Activated naive CD4-positive, alpha-beta T cell treated with anti-CD3 and anti-CD28 coated beads, Interleukin-2, amount 50 U/mL, for 72 hours (primary cell): ENCODE measurements around the gene NDC1. TPM values are rescaled to one million over a fixed set of nuclear protein-coding genes. Genes with fewer than 3 reads are reported as not detected.
"Not testable (repeated sequence)": the region's sequence is repeated elsewhere in the genome, so short reads cannot be mapped to it uniquely, and the experiment has no call there.

Source experiments
- ATAC-seq, 2 donors: fragments of 150-1000 bp; cut with Tn5 transposase; 2 replicates each; pipeline ENCODE4 v1.10.0; 2021; ENCODE audit warnings: mild to moderate bottlenecking in 2 of 2, moderate library complexity in 2 of 2
- DNase-seq, 2 donors: peaks; one replicate each; pipeline ENCODE4 v3.0.0; 2021 to 2022; ENCODE audit warnings: low spot score in 2 of 2
- H3K27ac Mint-ChIP-seq, 2 donors: one replicate each; pipeline ENCODE4 v1.8.0; 2022; ENCODE audit warnings: mild to moderate bottlenecking in 2 of 2, mixed read lengths in 2 of 2
- H3K36me3 Mint-ChIP-seq, 2 donors: one replicate each; pipeline ENCODE4 v1.8.0; 2022; ENCODE audit warnings: mixed read lengths in 2 of 2
- H3K9me3 Mint-ChIP-seq, 2 donors: one replicate each; pipeline ENCODE4 v1.8.0; 2022; ENCODE audit warnings: mixed read lengths in 2 of 2
- total RNA-seq, 2 donors: library from RNA; stranded (reverse); gene quantifications; one replicate each; pipeline ENCODE4 v1.2.3, GENCODE V29; 2022

The NDC1 gene, protein sequence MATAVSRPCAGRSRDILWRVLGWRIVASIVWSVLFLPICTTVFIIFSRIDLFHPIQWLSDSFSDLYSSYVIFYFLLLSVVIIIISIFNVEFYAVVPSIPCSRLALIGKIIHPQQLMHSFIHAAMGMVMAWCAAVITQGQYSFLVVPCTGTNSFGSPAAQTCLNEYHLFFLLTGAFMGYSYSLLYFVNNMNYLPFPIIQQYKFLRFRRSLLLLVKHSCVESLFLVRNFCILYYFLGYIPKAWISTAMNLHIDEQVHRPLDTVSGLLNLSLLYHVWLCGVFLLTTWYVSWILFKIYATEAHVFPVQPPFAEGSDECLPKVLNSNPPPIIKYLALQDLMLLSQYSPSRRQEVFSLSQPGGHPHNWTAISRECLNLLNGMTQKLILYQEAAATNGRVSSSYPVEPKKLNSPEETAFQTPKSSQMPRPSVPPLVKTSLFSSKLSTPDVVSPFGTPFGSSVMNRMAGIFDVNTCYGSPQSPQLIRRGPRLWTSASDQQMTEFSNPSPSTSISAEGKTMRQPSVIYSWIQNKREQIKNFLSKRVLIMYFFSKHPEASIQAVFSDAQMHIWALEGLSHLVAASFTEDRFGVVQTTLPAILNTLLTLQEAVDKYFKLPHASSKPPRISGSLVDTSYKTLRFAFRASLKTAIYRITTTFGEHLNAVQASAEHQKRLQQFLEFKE
- total RNA-seq, result 10 to 100 TPM; 17.0 to 33.3 TPM

DNA sequence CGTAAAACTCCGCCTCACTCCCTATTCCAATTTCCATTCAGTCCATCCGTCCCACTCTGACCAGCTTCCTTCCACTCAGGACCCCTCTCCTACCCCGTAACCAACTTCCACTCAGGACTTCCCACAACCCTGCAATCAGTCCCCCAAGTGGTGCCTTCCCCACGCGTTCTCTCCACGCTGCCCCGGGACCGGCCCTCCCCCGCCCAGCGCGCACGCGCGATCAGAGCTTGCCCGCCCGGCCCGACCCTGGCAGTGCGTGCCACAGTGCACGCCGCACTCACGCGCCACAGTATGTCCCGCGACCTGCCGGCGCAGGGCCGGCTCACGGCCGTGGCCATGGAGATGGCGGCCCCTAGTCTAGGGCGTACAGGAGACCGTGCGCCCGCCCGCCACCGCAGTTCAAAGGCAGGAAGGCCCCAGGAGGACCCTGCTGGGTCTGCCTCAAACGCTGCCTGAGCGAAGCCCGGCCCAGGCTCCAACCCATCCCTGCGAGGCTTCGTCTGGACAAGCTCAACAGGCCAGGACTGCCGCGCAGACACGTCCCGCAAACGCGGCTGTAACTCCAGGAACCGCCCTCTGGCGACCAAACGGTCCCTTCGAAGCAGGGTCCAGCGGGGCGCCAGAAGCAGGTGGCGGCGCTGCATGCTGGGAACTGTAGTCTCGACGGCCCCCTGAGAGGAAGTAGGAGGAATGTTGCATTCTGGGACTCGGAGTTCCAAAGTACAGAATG, at the start of gene NDC1:
TSS of gene NDC1 (minus strand) at position 373 of the 730 bp plus-strand sequence. CDS start at position 338, 35 bp downstream.
- peak; percentile 85 to 88 for DNase-seq

DNA sequence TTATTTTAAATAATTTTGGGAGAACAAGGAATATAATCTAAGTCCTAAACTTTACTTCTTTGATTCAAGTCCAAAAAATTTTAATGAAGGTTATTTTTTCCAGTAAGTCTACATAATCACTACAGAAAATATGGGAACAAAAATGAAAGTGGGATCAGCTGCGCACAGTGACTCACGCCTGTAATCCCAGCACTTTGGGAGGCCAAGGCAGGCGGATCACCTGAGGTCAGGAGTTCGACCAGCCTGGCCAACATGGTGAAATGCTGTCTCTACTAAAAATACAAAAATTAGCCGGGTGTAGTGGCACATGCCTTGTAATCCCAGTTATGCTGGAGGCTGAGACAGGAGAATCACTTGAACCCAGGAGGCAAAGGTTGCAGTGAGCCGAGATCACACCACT, 45.5 kb upstream of the NDC1 start:
- not testable (repeated sequence) for H3K27ac Mint-ChIP-seq, H3K9me3 Mint-ChIP-seq, ATAC-seq, DNase-seq
- H3K36me3 Mint-ChIP-seq, result peaks cover 21 to 22% of the 10 kb centered on the region in 2 donors

More for the DNA sequence above, at the start of gene NDC1:
- peak; percentile 86 to 96 for ATAC-seq
- no peaks in the 10 kb centered on the region for H3K9me3 Mint-ChIP-seq
- peak within 1 kb of the TSS; percentile 97 to 98 for H3K27ac Mint-ChIP-seq
- peaks cover 15 to 21% of the 10 kb centered on the region in 2 donors for H3K36me3 Mint-ChIP-seq

DNA sequence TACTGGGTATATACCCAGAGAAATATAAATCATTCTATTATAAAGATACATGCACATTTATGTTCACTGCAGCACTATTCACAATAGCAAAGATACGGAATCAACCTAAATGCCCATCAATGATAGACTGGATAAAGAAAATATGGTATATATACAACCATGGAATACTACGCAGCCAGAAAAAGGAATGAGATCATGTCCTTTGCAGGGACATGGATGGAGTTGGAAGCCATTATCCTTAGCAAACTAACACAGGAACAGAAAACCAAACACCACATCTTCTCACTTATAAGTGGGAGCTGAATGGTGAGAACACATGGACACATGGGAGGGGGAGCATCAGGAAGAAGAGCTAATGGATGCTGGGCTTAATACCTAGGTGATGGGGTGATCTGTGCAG, 43.8 kb upstream of the NDC1 start:
- not testable (repeated sequence) for H3K9me3 Mint-ChIP-seq, DNase-seq, H3K27ac Mint-ChIP-seq, ATAC-seq
- peaks cover 21 to 22% of the 10 kb centered on the region in 2 donors for H3K36me3 Mint-ChIP-seq

DNA sequence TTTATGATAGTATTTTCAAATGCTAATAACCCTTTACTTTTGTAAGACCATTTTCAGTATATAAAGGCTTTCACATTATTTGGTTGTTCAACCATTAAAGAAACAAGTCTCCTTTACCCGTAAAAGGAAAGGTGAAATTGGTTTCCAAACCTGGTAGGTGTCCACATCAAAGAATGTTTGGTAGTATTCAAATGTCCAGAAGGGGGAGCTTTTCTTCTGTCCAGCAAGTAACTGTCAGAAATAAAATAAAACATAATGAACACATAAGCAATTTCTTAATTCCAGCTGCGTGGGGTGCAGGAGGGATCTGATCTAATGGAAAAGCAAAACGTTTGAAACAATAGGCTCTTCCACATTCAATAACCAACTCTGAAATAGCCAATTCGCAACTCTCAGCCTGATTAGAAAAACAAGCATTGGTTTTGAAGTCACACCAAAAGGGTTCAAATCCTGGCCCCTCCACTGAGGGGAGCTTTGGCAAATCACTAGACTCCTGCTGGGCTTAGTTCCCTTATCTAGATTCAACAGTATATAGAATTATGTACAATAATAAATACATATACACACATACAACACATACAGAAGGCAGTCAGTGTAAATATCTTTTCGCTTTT, 40.5 kb upstream of the NDC1 start:
- Mint-ChIP-seq H3K27ac (no peak overlapping the region), H3K9me3 (peaks cover 0 to 4% of the 10 kb centered on the region in 2 donors), H3K36me3 (peaks cover 14 to 16% of the 10 kb centered on the region in 2 donors)
- DNase-seq (no peak), ATAC-seq (no peak)

DNA sequence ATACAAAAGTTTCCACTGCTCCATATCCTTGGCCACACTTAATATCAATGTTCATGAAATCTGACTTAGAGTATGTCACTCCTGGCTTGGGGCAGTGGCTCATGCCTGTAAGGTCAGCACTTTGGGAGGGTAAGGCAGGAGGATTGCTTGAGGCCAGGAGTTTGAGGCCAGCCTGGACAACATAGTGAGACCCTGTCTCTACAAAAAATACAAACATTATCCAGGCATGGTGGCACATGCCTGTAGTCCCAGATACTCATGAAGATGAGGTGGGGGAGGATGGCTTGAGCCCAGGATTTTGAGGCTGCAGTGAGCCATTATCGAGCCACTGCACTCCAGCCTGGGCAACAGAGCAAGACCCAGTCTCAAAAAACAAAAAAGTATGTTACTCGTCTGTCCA, 37.1 kb upstream of the NDC1 start:
- not testable (repeated sequence) for ATAC-seq, H3K36me3 Mint-ChIP-seq, H3K9me3 Mint-ChIP-seq, H3K27ac Mint-ChIP-seq, DNase-seq

DNA sequence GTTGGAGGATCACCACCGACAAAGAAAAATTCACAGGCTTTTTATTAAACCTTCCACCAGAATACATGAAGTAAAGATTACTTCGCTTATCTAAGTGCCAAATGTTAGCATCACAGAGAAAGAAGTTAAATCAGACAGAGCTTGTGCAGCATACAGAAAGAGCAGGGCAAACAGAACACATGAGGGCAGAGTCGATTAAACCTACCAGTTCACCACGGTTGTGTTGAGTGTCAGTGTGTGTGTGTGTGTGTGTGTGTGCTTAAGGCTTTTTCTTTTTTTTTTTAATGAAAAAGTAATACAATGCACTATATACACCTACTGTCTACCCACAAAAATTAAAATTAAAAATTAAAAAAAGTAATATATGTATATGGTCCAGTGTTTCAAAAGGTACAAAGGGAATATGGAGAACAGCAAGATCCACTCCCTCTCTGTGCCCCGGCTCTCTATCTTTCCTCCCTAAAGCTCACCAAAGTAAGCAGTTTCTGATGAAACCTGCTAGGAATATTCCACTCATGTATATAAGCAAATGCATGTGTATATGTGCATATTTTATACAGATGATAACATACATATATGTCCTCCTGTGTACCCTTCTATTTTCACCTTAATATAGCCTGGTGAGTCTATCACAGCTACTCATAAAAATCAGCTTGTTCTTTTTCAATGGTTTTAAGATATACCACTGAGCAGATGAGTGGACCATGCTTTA, 33.8 kb upstream of the NDC1 start:
- H3K36me3 Mint-ChIP-seq, result no peaks in the 10 kb centered on the region

DNA sequence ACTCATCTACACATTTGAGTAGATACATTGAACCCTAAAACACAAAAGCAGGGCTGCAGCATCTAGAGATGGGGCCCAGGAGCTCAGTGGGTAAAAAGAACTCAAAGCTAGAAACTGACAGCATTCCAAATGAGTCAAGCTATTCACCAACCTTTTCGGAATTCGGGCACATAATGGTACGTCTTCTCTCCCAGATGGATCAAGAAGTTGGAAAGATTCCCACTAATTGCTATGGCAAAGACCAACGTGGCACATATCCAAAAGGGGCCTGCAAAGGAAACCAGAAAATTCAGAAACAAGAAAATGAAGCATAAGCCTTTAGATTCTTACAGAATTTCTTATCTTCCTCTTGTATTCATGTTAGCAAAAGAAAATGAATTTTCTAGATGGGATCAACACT, 33.1 kb upstream of the NDC1 start:
- no peaks in the 10 kb centered on the region for H3K9me3 Mint-ChIP-seq
- no peak for ATAC-seq
- H3K36me3 Mint-ChIP-seq, result peaks cover 0 to under 1% of the 10 kb centered on the region in 2 donors
- no peak for DNase-seq
- no peak overlapping the region for H3K27ac Mint-ChIP-seq

More for the DNA sequence above, 33.8 kb upstream of the NDC1 start:
- ATAC-seq (no peak), DNase-seq (no peak)
- H3K9me3 Mint-ChIP-seq, result no peaks in the 10 kb centered on the region
- no peak overlapping the region for H3K27ac Mint-ChIP-seq

DNA sequence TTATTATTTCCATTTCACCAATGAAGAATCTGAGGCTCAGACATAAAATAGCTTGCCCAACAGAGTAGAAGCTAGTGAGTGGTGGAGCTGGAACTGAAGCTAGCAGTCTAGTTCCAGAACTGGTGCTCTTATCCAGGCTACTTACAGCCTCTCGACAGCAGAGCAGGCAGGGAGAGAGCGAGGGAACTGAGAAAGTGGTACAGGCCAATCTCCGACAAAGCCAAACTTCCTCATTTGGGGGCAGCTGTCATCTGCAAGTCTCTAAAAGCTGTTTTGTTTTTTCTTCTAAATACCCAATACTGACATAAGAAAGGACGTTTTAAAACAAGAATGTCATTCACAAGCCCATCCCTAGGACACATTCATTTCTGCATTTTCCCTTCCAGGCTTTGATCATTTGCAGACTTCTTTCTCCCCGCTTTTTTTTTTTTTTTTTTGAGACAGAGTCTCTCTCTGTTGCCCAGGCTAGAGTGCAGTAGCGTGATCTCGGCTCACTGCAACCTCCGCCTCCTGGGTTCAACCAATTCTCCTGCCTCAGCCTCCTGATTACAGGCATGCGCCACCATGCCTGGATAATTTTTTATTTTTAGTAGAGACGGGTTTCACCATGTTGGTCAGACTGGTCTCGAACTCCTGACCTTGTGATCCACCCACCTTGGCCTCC, 31.5 kb upstream of the NDC1 start:
- peaks cover 0 to 4% of the 10 kb centered on the region in 2 donors for H3K36me3 Mint-ChIP-seq
- ATAC-seq (no peak), DNase-seq (no peak)
- H3K27ac Mint-ChIP-seq, result no peak overlapping the region
- H3K9me3 Mint-ChIP-seq, result no peaks in the 10 kb centered on the region

DNA sequence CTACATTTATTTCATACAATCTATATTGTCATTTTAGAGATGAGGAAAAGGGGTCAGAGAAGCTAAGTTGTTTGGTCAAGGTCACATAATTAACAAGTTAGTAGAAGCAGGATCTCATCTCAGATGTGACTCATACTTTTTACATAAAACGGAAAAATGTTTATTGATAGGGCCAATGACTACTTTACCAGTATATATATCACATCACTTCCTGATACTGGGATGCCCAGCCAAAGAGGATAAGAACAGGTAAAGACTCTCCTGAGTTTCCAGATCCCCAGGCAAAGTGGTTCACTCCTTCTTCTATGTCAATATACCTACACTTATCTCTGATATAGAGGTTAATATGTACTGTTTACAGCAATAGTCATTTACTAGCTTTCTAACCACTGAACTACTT, 30.5 kb upstream of the NDC1 start:
- Mint-ChIP-seq H3K9me3 (no peaks in the 10 kb centered on the region), H3K27ac (no peak overlapping the region), H3K36me3 (peaks cover 0 to 4% of the 10 kb centered on the region in 2 donors)
- DNase-seq (no peak), ATAC-seq (no peak)

DNA sequence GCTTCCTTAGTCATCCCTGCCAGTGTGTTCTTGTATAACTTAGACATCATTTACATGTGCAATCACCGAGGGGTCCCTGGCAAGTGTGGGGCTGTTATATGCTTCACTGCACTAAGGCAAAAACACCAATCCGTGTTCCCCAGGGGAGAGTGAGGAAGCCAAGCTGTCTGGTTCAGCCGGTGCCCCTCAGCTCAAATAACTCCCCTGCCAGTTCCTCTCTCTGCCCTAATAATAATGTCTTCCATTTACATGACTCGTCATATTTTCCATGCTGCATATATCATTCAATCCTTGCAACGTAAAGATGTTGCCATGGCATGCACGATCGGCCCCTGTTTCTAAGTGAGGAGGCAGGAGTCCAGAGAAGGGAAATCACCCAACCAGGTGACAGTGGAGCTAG, 24.4 kb upstream of the NDC1 start:
- DNase-seq, result no peak
- no peak for ATAC-seq
- Mint-ChIP-seq H3K36me3 (peaks cover 0 to 4% of the 10 kb centered on the region in 2 donors), H3K9me3 (no peaks in the 10 kb centered on the region), H3K27ac (peak overlapping the region in 1 of 2 donors; percentile 34)

DNA sequence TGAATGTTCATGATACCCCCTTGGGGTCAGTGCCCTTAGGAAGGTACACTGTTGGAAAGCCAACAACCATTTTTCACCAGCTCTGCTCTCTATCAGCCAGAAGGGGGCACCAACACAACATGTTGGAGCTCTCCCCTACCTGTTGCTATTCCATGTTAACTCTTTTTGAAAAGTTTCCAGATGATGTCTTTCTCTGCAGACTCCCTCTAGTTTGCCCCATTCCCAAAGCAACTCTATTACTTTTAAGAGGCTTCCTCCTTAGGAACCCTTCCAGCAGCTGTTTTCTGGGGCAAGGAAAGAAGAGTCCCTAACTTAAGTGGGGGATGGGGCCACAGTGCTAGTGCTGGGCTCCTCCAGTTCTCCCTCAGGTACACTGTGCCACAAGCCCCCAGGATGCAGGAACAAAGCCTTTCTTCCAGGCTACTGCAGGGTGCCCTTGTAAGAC, 22.9 kb upstream of the NDC1 start:
- H3K36me3 Mint-ChIP-seq, result peaks cover 0 to 2% of the 10 kb centered on the region in 2 donors
- peak in 1 of 2 donors; percentile 61 for DNase-seq
- H3K9me3 Mint-ChIP-seq, result no peaks in the 10 kb centered on the region
- peak overlapping the region in 1 of 2 donors; percentile 34 for H3K27ac Mint-ChIP-seq
- ATAC-seq, result peak; percentile 65 to 84

DNA sequence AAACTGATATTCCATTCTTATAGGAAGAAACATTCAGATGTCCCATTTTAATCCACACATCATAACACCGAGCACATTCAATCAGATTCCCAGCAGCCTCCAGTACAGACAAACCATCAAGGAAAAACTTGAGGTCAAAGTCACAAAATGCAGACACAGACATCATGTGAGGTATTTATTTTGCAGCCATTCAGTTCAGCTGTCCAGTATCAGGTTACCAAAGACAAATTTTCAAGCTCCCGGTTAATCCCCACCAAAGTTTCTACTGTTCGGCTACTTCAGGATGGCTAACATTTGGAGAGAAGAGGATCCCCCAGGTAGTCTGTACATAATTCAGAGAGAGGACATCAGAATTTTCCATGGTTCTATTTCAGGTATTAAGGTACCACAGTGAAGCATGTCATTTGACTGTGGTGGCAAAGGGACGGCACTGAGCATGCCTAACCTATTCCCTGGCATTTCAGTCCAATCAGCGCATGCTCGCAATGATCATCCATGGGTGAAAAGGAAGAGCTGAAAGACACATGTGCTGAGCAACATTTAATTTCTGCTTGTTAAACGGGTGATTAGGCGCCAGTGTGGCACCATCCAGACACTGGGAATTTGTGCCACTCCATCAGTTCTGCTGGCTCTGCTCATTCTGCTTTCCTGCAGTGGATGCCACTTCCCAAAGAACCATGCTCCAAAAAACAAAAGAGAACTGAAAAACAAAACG, 13.6 kb upstream of the NDC1 start:
- Mint-ChIP-seq H3K27ac (peak overlapping the region in 1 of 2 donors; percentile 81), H3K36me3 (peaks cover 0 to 7% of the 10 kb centered on the region in 2 donors), H3K9me3 (no peaks in the 10 kb centered on the region)
- no peak for ATAC-seq
- no peak for DNase-seq

DNA sequence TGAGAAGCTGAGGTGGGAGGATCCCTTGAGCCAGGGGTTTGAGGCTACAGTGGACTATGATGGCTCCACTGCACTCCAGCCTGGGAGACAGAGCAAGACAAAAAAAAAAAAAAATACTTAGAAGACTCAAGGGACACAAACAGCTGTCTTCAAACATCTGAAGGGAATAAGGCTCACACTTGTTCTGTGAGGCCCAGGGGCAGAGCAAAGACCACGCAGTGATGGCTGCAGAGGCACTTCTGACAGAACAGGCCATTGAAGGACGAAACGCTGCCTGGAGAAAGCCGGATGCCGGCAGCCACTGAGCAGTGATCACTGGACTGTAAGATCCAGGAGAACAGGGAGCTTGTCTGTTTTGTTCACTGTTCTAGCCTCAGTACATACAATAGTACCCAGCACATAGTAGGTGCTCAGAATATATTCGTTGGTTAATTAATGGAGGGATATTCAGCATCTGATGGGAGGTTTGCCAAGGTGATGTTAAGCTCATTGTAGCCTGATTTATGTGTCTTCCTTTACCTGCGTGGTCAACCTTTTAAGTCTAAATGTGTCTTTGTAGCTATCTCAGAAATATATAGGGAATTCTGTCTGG, 12.1 kb upstream of the NDC1 start:
- H3K9me3 Mint-ChIP-seq, result no peaks in the 10 kb centered on the region
- no peak for DNase-seq
- no peak for ATAC-seq

DNA sequence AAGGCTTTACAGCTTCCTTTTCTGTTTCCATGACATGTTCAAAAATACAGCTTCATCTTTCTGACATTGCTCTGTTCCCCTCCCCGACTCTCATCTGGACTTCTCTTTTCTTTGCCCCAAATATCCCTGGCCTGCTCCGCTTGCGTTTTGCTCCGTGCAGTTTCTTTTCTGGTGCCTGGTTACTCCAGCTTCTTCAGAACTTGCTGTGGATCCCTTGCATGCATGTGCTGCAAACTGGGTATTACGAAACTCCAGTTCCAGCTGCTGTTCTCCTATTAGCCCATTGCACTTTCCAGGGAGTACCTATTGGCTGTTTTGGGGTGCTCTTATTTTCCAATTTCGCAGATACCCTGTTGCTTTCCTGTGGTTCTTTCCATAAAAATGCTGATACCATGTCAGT, 9.9 kb upstream of the NDC1 start:
- H3K9me3 Mint-ChIP-seq, result no peaks in the 10 kb centered on the region

More for the DNA sequence above, 12.1 kb upstream of the NDC1 start:
- Mint-ChIP-seq H3K36me3 (peaks cover 0 to 7% of the 10 kb centered on the region in 2 donors), H3K27ac (no peak overlapping the region)

More for the DNA sequence above, 9.9 kb upstream of the NDC1 start:
- H3K36me3 Mint-ChIP-seq, result peaks cover 0 to 7% of the 10 kb centered on the region in 2 donors
- DNase-seq (no peak), ATAC-seq (no peak)
- H3K27ac Mint-ChIP-seq, result peak overlapping the region in 1 of 2 donors; percentile 23
